Measurements from ENCODE around the gene LRRC26.

- TF ChIP-seq FIP1L1 (IDR thresholded peaks at IDR 0.05; ENCODE audit: borderline replicate concordance, insufficient read depth, low read depth, low read length) (no peak), ZNF205 (CRISPR knock-in tag; IDR thresholded peaks at IDR 0.05) (no peak), JUN (CRISPR knock-in tag; IDR thresholded peaks at IDR 0.05) (no peak), PRMT3 (CRISPR knock-in tag; IDR thresholded peaks at IDR 0.05; ENCODE audit: borderline replicate concordance, low read depth) (no peak), RFX5 (IDR thresholded peaks at IDR 0.05; ENCODE audit: low read depth, low read length) (no peak)
These were observed 26.4 kb downstream of the LRRC26 start for GRCh38 chr9:137143459-137143858.

Measured in HepG2 (cell line).